Activated CD4-positive, alpha-beta T cell treated with anti-CD3 and anti-CD28 coated beads, Interleukin-2, Interleukin-6, amounts not matched to agents 100 ng/mL and 50 ng/mL, durations not matched to agents 16 hours and 8 hours (primary cell): ENCODE results near the gene SH3TC1.

ENCODE experiments used
- DNase-seq: peaks from one replicate; pipeline ENCODE4 v3.0.0-alpha.2; 2020

Gene SH3TC1

GRCh38 chr4:8202108-8203051, 3.3 kb downstream of the SH3TC1 start:
- DNase-seq = no peak

GRCh38 chr4:8203052-8203401, 3.9 kb downstream of the SH3TC1 start:
- no peak for DNase-seq

GRCh38 chr4:8203817-8204216, 4.7 kb downstream of the SH3TC1 start:
- DNase-seq = no peak

- no peak for DNase-seq
Measured at GRCh38 chr4:8204576-8205227, 5.6 kb downstream of the SH3TC1 start.

GRCh38 chr4:8205241-8205707, 6.2 kb downstream of the SH3TC1 start:
- DNase-seq = no peak

GRCh38 chr4:8205749-8206611, 6.9 kb downstream of the SH3TC1 start:
- DNase-seq = no peak

GRCh38 chr4:8207314-8207713, 8.2 kb downstream of the SH3TC1 start:
- DNase-seq = no peak

- no peak for DNase-seq
Measured at GRCh38 chr4:8208565-8208964, 9.5 kb downstream of the SH3TC1 start.

GRCh38 chr4:8209181-8209874, 10.2 kb downstream of the SH3TC1 start:
- no peak for DNase-seq

GRCh38 chr4:8210010-8210409, 10.9 kb downstream of the SH3TC1 start:
- DNase-seq = no peak

GRCh38 chr4:8210616-8211015, 11.5 kb downstream of the SH3TC1 start:
- DNase-seq = no peak

GRCh38 chr4:8211251-8211650, 12.2 kb downstream of the SH3TC1 start:
- no peak for DNase-seq

- DNase-seq = no peak
Measured at GRCh38 chr4:8211737-8212581, 12.9 kb downstream of the SH3TC1 start.

GRCh38 chr4:8212622-8213021, 13.5 kb downstream of the SH3TC1 start:
- no peak for DNase-seq

- DNase-seq = no peak
Measured at GRCh38 chr4:8213121-8213520, 14.0 kb downstream of the SH3TC1 start.

- DNase-seq = no peak
Measured at GRCh38 chr4:8214136-8214535, 15.0 kb downstream of the SH3TC1 start.

- no peak for DNase-seq
Measured at GRCh38 chr4:8215001-8215427, 15.9 kb downstream of the SH3TC1 start.

GRCh38 chr4:8215641-8216442, 16.8 kb downstream of the SH3TC1 start:
- DNase-seq = no peak

GRCh38 chr4:8216443-8217245, 17.6 kb downstream of the SH3TC1 start:
- DNase-seq = no peak

GRCh38 chr4:8217246-8217511, 18.1 kb downstream of the SH3TC1 start:
- no peak for DNase-seq
